GM18517 (cell line): ENCODE measurements around the gene GPC5.

Experiments
- ATAC-seq: cut with Tn5 transposase; IDR thresholded peaks from one replicate; pipeline ENCODE4 v1.9.1; 2021; ENCODE audit warnings: mild to moderate bottlenecking, moderate library complexity; ENCODE audit not compliant: unreplicated experiment

Gene GPC5

GRCh38 chr13:91454666-91455065 lies 56.2 kb downstream of the GPC5 start:
- ATAC-seq = no peak

- ATAC-seq = no peak
Measured at GRCh38 chr13:91456837-91457236, 58.4 kb downstream of the GPC5 start.

- ATAC-seq = no peak
Measured at GRCh38 chr13:91459485-91459884, 61.1 kb downstream of the GPC5 start.

GRCh38 chr13:91464336-91464735 lies 65.9 kb downstream of the GPC5 start:
- ATAC-seq = no peak

GRCh38 chr13:91467236-91467635 lies 68.8 kb downstream of the GPC5 start:
- ATAC-seq = no peak

- ATAC-seq = no peak
Measured at GRCh38 chr13:91468301-91468700, 69.9 kb downstream of the GPC5 start.

- no peak for ATAC-seq
Measured at GRCh38 chr13:91470084-91470621, 71.7 kb downstream of the GPC5 start.

- no peak for ATAC-seq
Measured at GRCh38 chr13:91470681-91471080, 72.3 kb downstream of the GPC5 start.

- ATAC-seq = no peak
Measured at GRCh38 chr13:91482427-91482826, 84.0 kb downstream of the GPC5 start.

- ATAC-seq = no peak
Measured at GRCh38 chr13:91491980-91492379, 93.6 kb downstream of the GPC5 start.

GRCh38 chr13:91493442-91493841 lies 95.0 kb downstream of the GPC5 start:
- no peak for ATAC-seq

- no peak for ATAC-seq
Measured at GRCh38 chr13:91498298-91498697, 99.9 kb downstream of the GPC5 start.

- no peak for ATAC-seq
Measured at GRCh38 chr13:91504216-91504615, 105.8 kb downstream of the GPC5 start.

- no peak for ATAC-seq
Measured at GRCh38 chr13:91506759-91507158, 108.3 kb downstream of the GPC5 start.

GRCh38 chr13:91510058-91510457 lies 111.6 kb downstream of the GPC5 start:
- ATAC-seq = no peak

- no peak for ATAC-seq
Measured at GRCh38 chr13:91513790-91514189, 115.4 kb downstream of the GPC5 start.

- ATAC-seq = no peak
Measured at GRCh38 chr13:91516799-91517198, 118.4 kb downstream of the GPC5 start.

- ATAC-seq = no peak
Measured at GRCh38 chr13:91520952-91521351, 122.5 kb downstream of the GPC5 start.

- no peak for ATAC-seq
Measured at GRCh38 chr13:91523116-91523515, 124.7 kb downstream of the GPC5 start.

GRCh38 chr13:91526543-91527033 lies 128.2 kb downstream of the GPC5 start:
- no peak for ATAC-seq

GRCh38 chr13:91529739-91530482 lies 131.5 kb downstream of the GPC5 start:
- ATAC-seq = no peak

GRCh38 chr13:91531646-91532045 lies 133.2 kb downstream of the GPC5 start:
- ATAC-seq = no peak

GRCh38 chr13:91533354-91533753 lies 134.9 kb downstream of the GPC5 start:
- ATAC-seq = no peak
